CD4-positive, alpha-beta T cell treated with Interleukin-17A for 1 hour (primary cell): ENCODE results near the gene GINS3.

Experiments
- DNase-seq: peaks from one replicate; pipeline ENCODE4 v3.0.0-alpha.2; 2020

The GINS3 gene

GRCh38 chr16:58392215-58393137, at the start of gene GINS3:
GINS3 (plus strand) TSS chr16:58392471; CDS start chr16:58392602, 131 bp downstream.
- peak; percentile 88 for DNase-seq

GRCh38 chr16:58343562-58343961, 48.7 kb upstream of the GINS3 start:
- DNase-seq = no peak

- no peak for DNase-seq
Observed at GRCh38 chr16:58345574-58346354, 46.5 kb upstream of the GINS3 start.

- DNase-seq = no peak
Observed at GRCh38 chr16:58346831-58347371, 45.4 kb upstream of the GINS3 start.

- DNase-seq = no peak
Observed at GRCh38 chr16:58348986-58349385, 43.3 kb upstream of the GINS3 start.

- DNase-seq = no peak
Observed at GRCh38 chr16:58352690-58353089, 39.6 kb upstream of the GINS3 start.

GRCh38 chr16:58360041-58360634, 32.1 kb upstream of the GINS3 start:
- DNase-seq = no peak

- DNase-seq = no peak
Observed at GRCh38 chr16:58361726-58362125, 30.5 kb upstream of the GINS3 start.

- no peak for DNase-seq
Observed at GRCh38 chr16:58363746-58364393, 28.4 kb upstream of the GINS3 start.

- no peak for DNase-seq
Observed at GRCh38 chr16:58365623-58366022, 26.6 kb upstream of the GINS3 start.

GRCh38 chr16:58366247-58367031, 25.8 kb upstream of the GINS3 start:
- no peak for DNase-seq

GRCh38 chr16:58367252-58367651, 25.0 kb upstream of the GINS3 start:
- no peak for DNase-seq

- no peak for DNase-seq
Observed at GRCh38 chr16:58371841-58372240, 20.4 kb upstream of the GINS3 start.

- no peak for DNase-seq
Observed at GRCh38 chr16:58375386-58375785, 16.9 kb upstream of the GINS3 start.

GRCh38 chr16:58377932-58378331, 14.3 kb upstream of the GINS3 start:
- no peak for DNase-seq

- no peak for DNase-seq
Observed at GRCh38 chr16:58378401-58378800, 13.9 kb upstream of the GINS3 start.

- DNase-seq = no peak
Observed at GRCh38 chr16:58379736-58380135, 12.5 kb upstream of the GINS3 start.

- DNase-seq = no peak
Observed at GRCh38 chr16:58381661-58382060, 10.6 kb upstream of the GINS3 start.

- no peak for DNase-seq
Observed at GRCh38 chr16:58384437-58385055, 7.7 kb upstream of the GINS3 start.

- no peak for DNase-seq
Observed at GRCh38 chr16:58385218-58385773, 7.0 kb upstream of the GINS3 start.

GRCh38 chr16:58389724-58390123, 2.5 kb upstream of the GINS3 start:
- DNase-seq = no peak
